Neural cell (in vitro differentiated cells): Measurements from ENCODE around the gene UFD1. TPM values are rescaled to one million over a fixed set of nuclear protein-coding genes. Genes with fewer than 3 reads are reported as not detected.

Source experiments
- H2AFZ ChIP-seq: fragments of 200-600, 300-800 bp; sonication (generic), shearing (Covaris generic); 2 replicates; pipeline ENCODE4 v1.6.0; 2014; ENCODE audit warnings: low read depth, mild to moderate bottlenecking, antibody characterized with exemption, low read length, moderate library complexity
- H3F3A ChIP-seq: fragments of 200-600 bp; shearing (Covaris generic); 2 replicates; pipeline ENCODE4 v1.6.1; 2016; ENCODE audit warnings: mild to moderate bottlenecking, moderate library complexity, mixed read lengths, antibody characterized with exemption, low read length; ENCODE audit not compliant: insufficient read depth, poor library complexity, severe bottlenecking
- H3K27ac ChIP-seq: fragments of 200-600, 300-800 bp; sonication (generic), shearing (Covaris generic); 2 replicates; pipeline ENCODE4 v1.5.1; 2014; ENCODE audit warnings: mild to moderate bottlenecking, low read length, moderate library complexity
- H3K27me3 ChIP-seq: fragments of 300-800, 200-600 bp; sonication (generic), shearing (Covaris generic); 2 replicates; pipeline ENCODE4 v1.6.0; 2014; ENCODE audit warnings: mild to moderate bottlenecking, low read depth, low read length, moderate library complexity; ENCODE audit not compliant: insufficient read depth
- H3K36me3 ChIP-seq: fragments of 300-800, 200-600 bp; sonication (generic), shearing (Covaris generic); 2 replicates; pipeline ENCODE4 v1.5.1; 2014; ENCODE audit warnings: mild to moderate bottlenecking, antibody characterized with exemption, low read length, moderate library complexity; ENCODE audit not compliant: insufficient read depth
- H3K4me2 ChIP-seq: fragments of 300-800, 200-600 bp; sonication (generic), shearing (Covaris generic); 2 replicates; pipeline ENCODE4 v1.6.0; 2014; ENCODE audit warnings: mild to moderate bottlenecking, low read length
- H3K4me3 ChIP-seq: fragments of 300-800, 200-600 bp; sonication (generic), shearing (Covaris generic); 2 replicates; pipeline ENCODE4 v1.5.1; 2014; ENCODE audit warnings: mild to moderate bottlenecking, low read length, moderate library complexity
- H3K79me2 ChIP-seq: fragments of 200-600 bp; shearing (Covaris generic); replicated peaks from 2 replicates; pipeline ENCODE4 v1.6.0; 2014; ENCODE audit warnings: mild to moderate bottlenecking, low read length, moderate library complexity; ENCODE audit not compliant: insufficient read depth
- H3K9ac ChIP-seq: fragments of 300-800, 200-600 bp; sonication (generic), shearing (Covaris generic); 2 replicates; pipeline ENCODE4 v1.6.1; 2016; ENCODE audit warnings: mild to moderate bottlenecking, low read length, mixed read lengths
- H3K9me2 ChIP-seq: fragments of 200-600 bp; shearing (Covaris generic); 2 replicates; pipeline ENCODE4 v1.6.1; 2016; ENCODE audit warnings: mild to moderate bottlenecking, low read length, mixed read lengths; ENCODE audit not compliant: insufficient read depth
- H3K9me3 ChIP-seq: fragments of 200-600, 300-800 bp; sonication (generic), shearing (Covaris generic); 2 replicates; pipeline ENCODE4 v1.6.1; 2016; ENCODE audit warnings: mild to moderate bottlenecking, mixed run types, low read length, moderate library complexity, mixed read lengths
- H4K20me1 ChIP-seq: fragments of 200-600 bp; shearing (Covaris generic); 2 replicates; pipeline ENCODE4 v1.6.1; 2016; ENCODE audit warnings: mild to moderate bottlenecking, mixed run types; ENCODE audit not compliant: insufficient read depth
- EP300 ChIP-seq: fragments of 450-650 bp; conservative IDR thresholded peaks from 2 replicates; pipeline ENCODE4 v1.6.1; 2014; ENCODE audit warnings: antibody characterized with exemption, mild to moderate bottlenecking, moderate library complexity; ENCODE audit not compliant: poor library complexity, severe bottlenecking
- EZH2 ChIP-seq: fragments of 200-600, 300-800 bp; shearing (Covaris generic), sonication (generic); IDR thresholded peaks from 2 replicates; pipeline ENCODE4 v1.6.1; 2014; ENCODE audit warnings: antibody characterized with exemption, low read length, borderline replicate concordance, mild to moderate bottlenecking; ENCODE audit not compliant: insufficient read depth, poor library complexity, severe bottlenecking
- MXI1 ChIP-seq: fragments of 450-650 bp; conservative IDR thresholded peaks from 2 replicates; pipeline ENCODE4 v1.6.1; 2014; ENCODE audit warnings: antibody characterized with exemption, mild to moderate bottlenecking; ENCODE audit not compliant: poor library complexity, severe bottlenecking
- POLR2AphosphoS5 ChIP-seq: IDR thresholded peaks from 2 replicates; pipeline ENCODE4 v1.6.1; 2012
- RAD21 ChIP-seq: fragments of 450-650 bp; conservative IDR thresholded peaks from 2 replicates; pipeline ENCODE4 v1.6.1; 2014; ENCODE audit warnings: antibody characterized with exemption, mild to moderate bottlenecking, moderate library complexity
- SMC3 ChIP-seq: fragments of 450-650 bp; conservative IDR thresholded peaks from 2 replicates; pipeline ENCODE4 v1.6.1; 2014; ENCODE audit warnings: antibody characterized with exemption, mild to moderate bottlenecking, moderate library complexity; ENCODE audit not compliant: poor library complexity
- TAF1 ChIP-seq: IDR thresholded peaks from 2 replicates; pipeline ENCODE4 v1.6.1; 2012; ENCODE audit warnings: low read depth
- polyA plus RNA-seq: library from polyadenylated mRNA; depleted of rRNA; stranded (reverse); fragments of >200 nt; gene quantifications from 2 replicates; pipeline ENCODE4 v1.2.3, GENCODE V29; 2014
- TF ChIP-seq, protein P1 (sequence below): IDR thresholded peaks from 2 replicates; pipeline ENCODE4 v1.6.1; 2012; ENCODE audit warnings: borderline replicate concordance
- TF ChIP-seq, protein P2 (sequence below): fragments of 450-650 bp; IDR thresholded peaks from 2 replicates; pipeline ENCODE4 v1.5.1; 2014; ENCODE audit warnings: antibody characterized with exemption, mild to moderate bottlenecking, moderate library complexity; ENCODE audit not compliant: poor library complexity, severe bottlenecking

Gene UFD1
- polyA plus RNA-seq, 1 donor from 2014 or later: 56.9 TPM

DNA sequence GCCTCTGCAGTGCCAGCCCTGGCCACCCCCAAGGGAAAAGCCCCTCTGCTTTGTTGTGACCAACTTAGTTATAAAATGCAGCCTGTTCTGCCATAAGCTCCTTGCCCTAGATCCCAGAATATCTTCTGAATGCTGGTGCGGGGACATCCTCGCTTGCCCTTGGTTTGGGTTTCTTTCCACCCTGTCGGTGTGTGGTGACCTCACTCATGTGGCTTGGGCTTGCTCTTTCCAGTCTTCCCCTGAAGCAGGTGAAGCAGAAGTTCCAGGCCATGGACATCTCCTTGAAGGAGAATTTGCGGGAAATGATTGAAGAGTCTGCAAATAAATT is 28.5 kb upstream of the UFD1 start:
- Histone ChIP-seq H3K9me2 (no peaks in the 10 kb centered on the region), H3K79me2 (no peaks in the 10 kb centered on the region), H4K20me1 (no peaks in the 10 kb centered on the region), H3K9ac (no peak overlapping the region), H3F3A (no peaks in the 10 kb centered on the region), H3K27me3 (no peaks in the 10 kb centered on the region), H2AFZ (no peak overlapping the region), H3K4me2 (no peak overlapping the region), H3K9me3 (no peaks in the 10 kb centered on the region), H3K27ac (no peak overlapping the region), H3K4me3 (no peak overlapping the region), H3K36me3 (no peaks in the 10 kb centered on the region)
- no peak for TF ChIP-seq TAF1
- TF ChIP-seq, protein P1, sequence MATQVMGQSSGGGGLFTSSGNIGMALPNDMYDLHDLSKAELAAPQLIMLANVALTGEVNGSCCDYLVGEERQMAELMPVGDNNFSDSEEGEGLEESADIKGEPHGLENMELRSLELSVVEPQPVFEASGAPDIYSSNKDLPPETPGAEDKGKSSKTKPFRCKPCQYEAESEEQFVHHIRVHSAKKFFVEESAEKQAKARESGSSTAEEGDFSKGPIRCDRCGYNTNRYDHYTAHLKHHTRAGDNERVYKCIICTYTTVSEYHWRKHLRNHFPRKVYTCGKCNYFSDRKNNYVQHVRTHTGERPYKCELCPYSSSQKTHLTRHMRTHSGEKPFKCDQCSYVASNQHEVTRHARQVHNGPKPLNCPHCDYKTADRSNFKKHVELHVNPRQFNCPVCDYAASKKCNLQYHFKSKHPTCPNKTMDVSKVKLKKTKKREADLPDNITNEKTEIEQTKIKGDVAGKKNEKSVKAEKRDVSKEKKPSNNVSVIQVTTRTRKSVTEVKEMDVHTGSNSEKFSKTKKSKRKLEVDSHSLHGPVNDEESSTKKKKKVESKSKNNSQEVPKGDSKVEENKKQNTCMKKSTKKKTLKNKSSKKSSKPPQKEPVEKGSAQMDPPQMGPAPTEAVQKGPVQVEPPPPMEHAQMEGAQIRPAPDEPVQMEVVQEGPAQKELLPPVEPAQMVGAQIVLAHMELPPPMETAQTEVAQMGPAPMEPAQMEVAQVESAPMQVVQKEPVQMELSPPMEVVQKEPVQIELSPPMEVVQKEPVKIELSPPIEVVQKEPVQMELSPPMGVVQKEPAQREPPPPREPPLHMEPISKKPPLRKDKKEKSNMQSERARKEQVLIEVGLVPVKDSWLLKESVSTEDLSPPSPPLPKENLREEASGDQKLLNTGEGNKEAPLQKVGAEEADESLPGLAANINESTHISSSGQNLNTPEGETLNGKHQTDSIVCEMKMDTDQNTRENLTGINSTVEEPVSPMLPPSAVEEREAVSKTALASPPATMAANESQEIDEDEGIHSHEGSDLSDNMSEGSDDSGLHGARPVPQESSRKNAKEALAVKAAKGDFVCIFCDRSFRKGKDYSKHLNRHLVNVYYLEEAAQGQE: no peak
- no peak for TF ChIP-seq SMC3
- no peak for TF ChIP-seq EZH2

DNA sequence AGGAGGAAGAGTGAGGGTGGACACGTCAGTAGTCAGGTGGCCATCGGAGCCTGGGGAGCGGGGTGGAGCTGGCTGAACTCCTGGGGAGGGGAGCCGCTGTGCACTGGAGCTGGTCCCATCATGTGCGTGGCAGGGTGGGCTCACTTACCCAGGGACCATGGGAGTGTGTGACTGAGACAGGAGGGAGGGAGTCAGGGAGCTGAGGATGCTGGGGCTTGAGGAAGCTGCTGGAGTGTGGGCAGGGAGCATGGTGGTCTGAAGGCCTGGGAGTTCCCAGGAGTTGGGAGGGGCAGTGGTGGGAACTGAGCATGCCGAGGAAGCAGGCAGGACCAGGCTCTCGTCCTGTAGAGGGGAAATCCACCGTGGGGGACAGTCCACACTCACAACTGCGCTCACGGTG is 27.2 kb upstream of the UFD1 start:
- H2AFZ ChIP-seq: no peak overlapping the region
- H3K4me3 ChIP-seq: no peak overlapping the region
- H3K9me2 ChIP-seq: no peaks in the 10 kb centered on the region
- no peak overlapping the region for H3K4me2 ChIP-seq
- no peak overlapping the region for H3K27ac ChIP-seq
- no peak overlapping the region for H3K9ac ChIP-seq
- H3K9me3 ChIP-seq: no peaks in the 10 kb centered on the region
- H3K79me2 ChIP-seq: no peaks in the 10 kb centered on the region
- H4K20me1 ChIP-seq: no peaks in the 10 kb centered on the region
- TF ChIP-seq TAF1 (no peak), EZH2 (no peak), POLR2AphosphoS5 (no peak), SMC3 (no peak), EP300 (no peak), MXI1 (no peak), RAD21 (no peak)
- TF ChIP-seq, protein P2, sequence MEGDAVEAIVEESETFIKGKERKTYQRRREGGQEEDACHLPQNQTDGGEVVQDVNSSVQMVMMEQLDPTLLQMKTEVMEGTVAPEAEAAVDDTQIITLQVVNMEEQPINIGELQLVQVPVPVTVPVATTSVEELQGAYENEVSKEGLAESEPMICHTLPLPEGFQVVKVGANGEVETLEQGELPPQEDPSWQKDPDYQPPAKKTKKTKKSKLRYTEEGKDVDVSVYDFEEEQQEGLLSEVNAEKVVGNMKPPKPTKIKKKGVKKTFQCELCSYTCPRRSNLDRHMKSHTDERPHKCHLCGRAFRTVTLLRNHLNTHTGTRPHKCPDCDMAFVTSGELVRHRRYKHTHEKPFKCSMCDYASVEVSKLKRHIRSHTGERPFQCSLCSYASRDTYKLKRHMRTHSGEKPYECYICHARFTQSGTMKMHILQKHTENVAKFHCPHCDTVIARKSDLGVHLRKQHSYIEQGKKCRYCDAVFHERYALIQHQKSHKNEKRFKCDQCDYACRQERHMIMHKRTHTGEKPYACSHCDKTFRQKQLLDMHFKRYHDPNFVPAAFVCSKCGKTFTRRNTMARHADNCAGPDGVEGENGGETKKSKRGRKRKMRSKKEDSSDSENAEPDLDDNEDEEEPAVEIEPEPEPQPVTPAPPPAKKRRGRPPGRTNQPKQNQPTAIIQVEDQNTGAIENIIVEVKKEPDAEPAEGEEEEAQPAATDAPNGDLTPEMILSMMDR: no peak
- TF ChIP-seq, protein P1: no peak
- no peaks in the 10 kb centered on the region for H3K27me3 ChIP-seq
- no peaks in the 10 kb centered on the region for H3F3A ChIP-seq
- H3K36me3 ChIP-seq: no peaks in the 10 kb centered on the region
